ENCODE results near the gene UBE2E2.
A peak's percentile ranks its signal among the peaks of the same experiment; 100 is the strongest.

The UBE2E2 gene

DNA sequence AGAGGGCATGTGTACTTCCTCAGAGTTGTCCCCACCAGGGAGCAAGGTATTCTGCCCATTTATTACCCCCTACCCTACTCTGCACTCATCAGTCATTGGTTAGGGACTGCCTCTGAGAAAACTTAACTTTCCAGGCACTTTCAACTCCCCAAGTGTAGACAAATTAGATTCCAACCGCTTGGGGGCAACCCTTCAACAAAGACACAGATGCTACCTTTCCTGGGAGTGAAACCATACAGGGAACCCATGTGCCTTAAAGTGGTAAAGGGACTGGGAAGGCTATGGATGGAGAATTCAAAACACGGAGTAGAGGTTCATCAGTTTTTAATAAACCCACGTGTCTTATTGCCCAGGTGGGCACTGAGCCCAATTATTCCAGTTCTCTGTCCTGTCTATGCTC, 19.4 kb upstream of the UBE2E2 start:
- CTCF ChIA-PET, result no interaction called here

DNA sequence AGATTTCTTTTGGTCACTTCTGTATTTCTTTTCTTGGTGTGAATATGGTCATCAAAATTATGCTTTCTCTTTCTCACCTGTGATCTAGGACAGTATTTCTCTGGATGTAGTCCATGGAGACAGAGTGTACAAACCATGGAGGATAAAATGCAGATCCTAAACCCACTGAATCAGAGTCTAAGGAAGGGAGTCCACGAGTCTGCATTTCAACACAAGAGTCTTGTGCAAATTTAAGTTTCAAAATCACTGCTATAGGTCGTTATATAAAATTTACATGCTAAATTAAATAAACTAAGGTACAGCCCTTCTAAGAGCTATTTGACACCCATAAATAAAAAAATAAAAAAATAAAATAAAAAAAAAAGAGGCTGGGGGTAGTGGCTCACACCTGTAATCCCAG, 17.3 kb upstream of the UBE2E2 start:
- H3K4me3 ChIP-seq (ENCODE audit: low read depth, low read length), result no peak overlapping the region
- DNase-seq (ENCODE audit: low read depth, low spot score), result no peak
- POLR2A ChIA-PET, result no interaction called here
- CTCF ChIA-PET, result interaction anchor here (1.4 kb wide), 1 partner anchor 10 kb away, joined by 3 read pairs; no protein-coding TSS in a partner anchor
- TF ChIP-seq, protein P1, sequence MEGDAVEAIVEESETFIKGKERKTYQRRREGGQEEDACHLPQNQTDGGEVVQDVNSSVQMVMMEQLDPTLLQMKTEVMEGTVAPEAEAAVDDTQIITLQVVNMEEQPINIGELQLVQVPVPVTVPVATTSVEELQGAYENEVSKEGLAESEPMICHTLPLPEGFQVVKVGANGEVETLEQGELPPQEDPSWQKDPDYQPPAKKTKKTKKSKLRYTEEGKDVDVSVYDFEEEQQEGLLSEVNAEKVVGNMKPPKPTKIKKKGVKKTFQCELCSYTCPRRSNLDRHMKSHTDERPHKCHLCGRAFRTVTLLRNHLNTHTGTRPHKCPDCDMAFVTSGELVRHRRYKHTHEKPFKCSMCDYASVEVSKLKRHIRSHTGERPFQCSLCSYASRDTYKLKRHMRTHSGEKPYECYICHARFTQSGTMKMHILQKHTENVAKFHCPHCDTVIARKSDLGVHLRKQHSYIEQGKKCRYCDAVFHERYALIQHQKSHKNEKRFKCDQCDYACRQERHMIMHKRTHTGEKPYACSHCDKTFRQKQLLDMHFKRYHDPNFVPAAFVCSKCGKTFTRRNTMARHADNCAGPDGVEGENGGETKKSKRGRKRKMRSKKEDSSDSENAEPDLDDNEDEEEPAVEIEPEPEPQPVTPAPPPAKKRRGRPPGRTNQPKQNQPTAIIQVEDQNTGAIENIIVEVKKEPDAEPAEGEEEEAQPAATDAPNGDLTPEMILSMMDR (IDR thresholded peaks at IDR 0.05; ENCODE audit: insufficient read depth, low read length, missing control alignments), result no peak

More for the DNA sequence above, 19.4 kb upstream of the UBE2E2 start:
- POLR2A ChIA-PET, result no interaction called here
- DNase-seq (ENCODE audit: low read depth, low spot score), result peak; percentile 10
- TF ChIP-seq, protein P1 (IDR thresholded peaks at IDR 0.05; ENCODE audit: insufficient read depth, low read length, missing control alignments), result peak; percentile 65
- no peak overlapping the region for H3K4me3 ChIP-seq (ENCODE audit: low read depth, low read length)

DNA sequence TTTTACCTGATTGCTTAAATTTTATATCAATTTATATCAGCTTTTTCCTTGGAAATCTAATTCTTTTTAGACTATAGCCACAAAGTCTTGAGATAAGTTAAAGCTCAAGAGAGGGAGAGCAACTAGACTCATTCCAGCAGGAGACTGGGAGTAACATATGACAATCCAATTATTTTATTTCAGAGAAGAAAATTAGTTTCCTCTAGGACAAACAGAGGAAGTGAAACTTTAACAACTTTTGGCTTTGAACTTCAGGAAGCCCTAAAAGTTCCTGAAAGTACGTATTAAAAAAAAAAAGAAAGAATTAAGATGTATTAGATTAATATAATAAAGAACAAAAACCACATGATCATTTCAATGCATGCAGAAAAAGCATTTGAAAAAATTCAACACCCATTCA, 13.9 kb upstream of the UBE2E2 start:
- CTCF ChIA-PET, result no interaction called here

DNA sequence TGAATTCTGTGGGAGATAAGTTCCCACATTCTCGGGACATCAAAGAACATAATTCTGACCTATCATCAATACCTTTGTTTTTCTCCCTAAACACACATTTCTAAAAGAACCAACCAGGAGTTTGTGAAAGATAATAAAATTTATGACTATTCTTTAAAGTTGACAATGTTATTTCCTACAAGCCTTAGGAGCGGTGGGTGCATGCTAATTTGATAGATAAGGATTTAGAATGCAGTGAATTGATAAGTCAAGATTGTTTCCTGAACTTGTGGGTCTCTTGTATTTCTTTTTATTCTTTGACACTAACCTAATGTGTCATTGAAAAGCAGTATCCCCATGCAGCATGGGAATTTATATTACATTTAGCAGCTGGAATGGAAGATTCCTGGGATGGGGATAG, 10.3 kb upstream of the UBE2E2 start:
- no peak overlapping the region for H3K4me3 ChIP-seq (ENCODE audit: low read depth, low read length)
- DNase-seq (ENCODE audit: low read depth, low spot score), result no peak
- CTCF ChIA-PET, result interaction anchor here (1.4 kb wide), 1 partner anchor 641 kb away, joined by 3 read pairs; no protein-coding TSS in a partner anchor
- TF ChIP-seq, protein P1 (IDR thresholded peaks at IDR 0.05; ENCODE audit: insufficient read depth, low read length, missing control alignments), result no peak
- POLR2A ChIA-PET, result no interaction called here

More for the DNA sequence above, 13.9 kb upstream of the UBE2E2 start:
- H3K4me3 ChIP-seq (ENCODE audit: low read depth, low read length), result no peak overlapping the region
- TF ChIP-seq, protein P1 (IDR thresholded peaks at IDR 0.05; ENCODE audit: insufficient read depth, low read length, missing control alignments), result no peak
- POLR2A ChIA-PET, result no interaction called here
- DNase-seq (ENCODE audit: low read depth, low spot score), result no peak

DNA sequence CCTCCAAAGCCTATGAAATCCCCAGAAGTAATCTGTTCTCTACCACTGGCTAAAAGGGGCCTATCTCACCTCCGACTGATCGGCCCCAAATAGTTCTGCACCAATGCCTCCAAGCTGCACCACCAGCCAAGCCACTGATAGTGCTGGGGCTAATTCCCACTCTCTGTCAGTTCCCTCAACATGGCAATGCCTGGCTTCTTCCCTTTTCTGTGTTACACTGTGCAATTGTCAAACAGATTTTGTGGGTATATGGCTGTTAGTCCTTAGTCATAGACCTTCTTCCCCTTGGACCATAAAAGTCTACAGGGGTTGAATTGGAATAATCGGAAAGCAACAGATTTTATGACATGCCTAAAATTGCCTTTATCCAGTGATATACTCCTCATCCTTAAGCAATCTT, 9.3 kb upstream of the UBE2E2 start:
- no peak for DNase-seq (ENCODE audit: low read depth, low spot score)
- CTCF ChIA-PET, result interaction anchor here (0.7 to 1.4 kb wide), 3 partner anchors 11 to 640 kb away, joined by 3 read pairs; no protein-coding TSS in a partner anchor
- POLR2A ChIA-PET, result no interaction called here
- no peak overlapping the region for H3K4me3 ChIP-seq (ENCODE audit: low read depth, low read length)
- TF ChIP-seq, protein P1 (IDR thresholded peaks at IDR 0.05; ENCODE audit: insufficient read depth, low read length, missing control alignments), result no peak

DNA sequence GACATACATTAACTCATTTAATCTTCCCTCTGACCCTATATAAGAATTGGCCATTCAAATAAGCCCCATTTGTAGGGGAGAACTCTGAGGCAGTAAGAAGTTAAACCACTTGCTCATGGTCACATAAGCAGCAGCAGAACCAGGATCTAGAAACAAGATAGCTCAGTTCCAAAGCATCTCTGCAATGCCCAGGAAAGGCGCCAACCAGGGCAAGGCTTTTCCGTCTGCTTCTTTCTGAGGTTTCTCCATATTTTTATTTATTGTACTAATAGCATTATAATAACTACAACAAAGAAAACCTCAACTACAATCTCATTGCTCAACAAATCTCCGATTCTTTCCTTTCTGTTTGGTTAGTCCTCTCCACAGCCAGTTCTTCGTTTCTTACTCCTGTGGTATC, 4.3 kb upstream of the UBE2E2 start:
- ChIA-PET CTCF (interaction anchor here (1.0 kb wide), 1 partner anchor 9 kb away, joined by 3 read pairs; no protein-coding TSS in a partner anchor), POLR2A (interaction anchor here (0.6 kb wide), 1 partner anchor 658 kb away, joined by 8 read pairs; no protein-coding TSS in a partner anchor)
- DNase-seq (ENCODE audit: low read depth, low spot score), result peak; percentile 36
- TF ChIP-seq, protein P1 (IDR thresholded peaks at IDR 0.05; ENCODE audit: insufficient read depth, low read length, missing control alignments), result no peak
- no peak overlapping the region for H3K4me3 ChIP-seq (ENCODE audit: low read depth, low read length)
